ENCODE data around the gene OXSR1.

Gene OXSR1

DNA sequence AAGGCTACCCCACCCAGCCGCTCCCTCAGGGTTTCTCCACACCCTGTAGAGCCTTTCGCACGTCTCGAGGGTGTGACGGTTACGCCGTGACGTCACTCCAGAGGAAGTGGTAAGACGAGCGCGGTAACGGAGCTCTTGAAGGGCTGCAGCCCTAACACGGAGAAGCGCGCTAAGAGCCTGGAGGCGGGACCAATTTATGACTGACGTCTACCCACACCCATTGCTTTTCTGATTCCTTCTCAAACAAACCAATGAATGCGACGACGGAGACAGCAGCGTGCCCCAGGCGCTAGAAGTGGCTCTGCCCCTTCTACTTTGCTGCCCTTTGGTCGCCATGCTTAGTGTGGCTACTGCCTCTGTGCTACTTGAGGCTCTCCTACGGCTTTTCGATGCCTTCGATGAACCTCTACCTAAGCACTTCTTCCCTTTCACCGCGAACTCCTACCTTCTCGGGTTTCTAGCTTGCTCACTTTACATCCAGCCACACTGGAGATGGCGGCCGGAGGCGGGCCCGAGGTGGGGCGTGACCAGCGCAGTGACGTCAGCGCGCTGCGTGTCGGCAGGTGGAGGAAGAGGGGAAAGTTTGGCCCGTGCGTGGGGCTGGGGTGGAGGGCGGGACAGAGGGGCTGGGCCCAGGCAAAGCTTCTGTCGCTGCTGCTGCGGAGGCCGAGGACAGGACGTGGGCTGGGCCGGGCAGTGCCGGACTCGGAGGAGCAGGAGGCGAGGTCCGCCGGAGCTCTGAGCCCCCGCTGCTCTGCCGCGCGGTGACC is at the start of gene OXSR1:
Gene OXSR1, plus strand, starts transcription at position 586 of the 770 bp plus-strand sequence. CDS start 340 bp downstream, outside the sequence.
- DNase-seq = peak; percentile 100

DNA sequence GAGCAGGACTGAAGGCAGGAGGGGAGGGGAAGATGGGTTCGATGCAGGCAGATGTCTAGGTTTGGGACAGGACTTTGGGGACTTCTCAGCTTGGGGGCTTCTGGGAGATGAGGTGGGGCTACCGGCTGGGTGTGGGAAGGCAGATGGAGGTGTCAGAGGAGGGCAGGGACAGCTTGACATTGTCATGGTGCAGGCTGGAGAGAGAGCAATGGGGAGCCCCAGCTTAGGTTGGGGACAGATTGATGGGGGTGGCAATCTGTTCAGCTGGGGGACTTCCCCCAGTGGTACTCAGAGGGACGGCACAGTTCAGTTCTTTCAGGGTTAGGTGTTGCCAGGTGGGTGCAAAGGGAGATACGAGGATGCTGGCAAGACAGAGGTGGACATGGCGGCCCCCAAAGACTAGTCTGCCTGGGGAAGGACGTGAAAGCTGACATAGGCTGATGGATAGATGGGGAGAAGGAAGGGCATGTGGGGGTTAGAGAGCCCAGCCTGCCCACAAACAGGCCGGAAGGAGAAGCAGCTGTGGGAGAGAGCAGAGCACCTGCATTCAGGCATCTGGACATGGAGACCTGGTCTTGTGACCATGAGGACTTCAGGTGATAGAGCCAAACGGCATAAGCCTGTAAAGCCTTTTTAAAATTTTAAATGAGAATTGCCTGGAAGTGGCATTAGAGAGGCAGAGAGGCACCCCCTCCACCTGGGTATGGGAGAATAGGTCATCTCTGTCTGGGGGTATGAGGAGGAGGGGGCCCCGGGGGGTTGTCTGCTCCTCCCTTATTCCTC is 49.5 kb upstream of the OXSR1 start:
- no peak for DNase-seq

DNA sequence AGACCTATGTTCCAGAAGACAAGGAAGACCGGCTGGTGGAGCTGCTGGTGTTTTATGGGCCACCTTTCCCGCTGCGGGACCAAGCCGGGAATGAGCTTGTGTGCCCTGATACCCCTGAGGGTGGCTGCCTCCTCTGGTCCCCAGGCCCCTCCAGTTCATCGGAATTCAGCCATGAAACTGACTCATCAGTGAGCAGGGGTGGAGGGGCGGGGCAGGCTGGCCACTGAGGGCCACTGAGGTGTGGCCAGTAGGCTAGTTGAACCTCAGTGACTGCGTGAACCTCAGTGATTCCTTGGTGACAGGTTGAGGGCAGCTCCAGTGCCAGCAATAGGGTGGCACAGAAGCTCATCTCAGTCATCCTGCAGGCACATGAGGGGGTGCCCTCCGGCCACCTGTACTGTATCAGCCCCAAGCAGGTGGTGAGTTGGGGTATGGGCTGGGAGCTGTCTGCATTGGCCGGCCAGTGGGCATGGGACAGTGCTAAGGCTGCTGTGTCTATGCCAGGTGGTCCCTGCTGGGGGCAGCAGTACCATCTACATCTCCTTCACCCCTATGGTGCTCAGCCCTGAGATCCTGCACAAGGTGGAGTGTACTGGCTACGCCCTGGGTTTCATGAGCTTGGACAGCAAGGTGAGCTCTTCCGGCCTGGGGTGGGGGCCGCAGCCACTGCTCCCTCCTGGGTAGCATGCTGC is 48.7 kb upstream of the OXSR1 start:
- DNase-seq = no peak

DNA sequence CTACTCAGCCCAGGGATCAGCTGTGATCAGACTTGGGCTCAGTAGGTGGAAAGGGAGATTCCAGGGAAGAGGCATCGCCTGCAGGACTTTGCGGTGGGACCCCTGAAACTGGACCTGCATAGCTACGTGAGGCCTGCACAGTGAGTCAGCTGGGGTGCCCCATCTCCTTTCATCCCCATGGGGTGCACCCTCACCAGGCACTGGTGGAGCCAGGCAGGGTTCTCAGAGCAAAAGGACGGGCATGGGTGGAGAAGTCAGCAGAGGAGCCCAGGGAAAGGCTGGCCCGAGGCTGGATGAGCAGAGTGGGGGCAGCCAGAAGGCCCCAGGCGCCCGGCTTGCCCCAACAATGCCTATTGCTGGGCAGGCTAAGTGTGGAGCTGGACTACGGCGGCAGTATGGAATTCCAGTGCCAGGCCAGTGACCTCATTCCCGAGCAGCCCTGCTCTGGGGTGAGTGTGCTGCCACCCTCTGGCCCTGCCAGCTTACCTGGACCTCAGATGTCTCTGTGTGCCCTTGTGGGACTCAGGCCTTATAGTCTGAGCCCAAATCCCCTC is 48.1 kb upstream of the OXSR1 start:
- DNase-seq = no peak

DNA sequence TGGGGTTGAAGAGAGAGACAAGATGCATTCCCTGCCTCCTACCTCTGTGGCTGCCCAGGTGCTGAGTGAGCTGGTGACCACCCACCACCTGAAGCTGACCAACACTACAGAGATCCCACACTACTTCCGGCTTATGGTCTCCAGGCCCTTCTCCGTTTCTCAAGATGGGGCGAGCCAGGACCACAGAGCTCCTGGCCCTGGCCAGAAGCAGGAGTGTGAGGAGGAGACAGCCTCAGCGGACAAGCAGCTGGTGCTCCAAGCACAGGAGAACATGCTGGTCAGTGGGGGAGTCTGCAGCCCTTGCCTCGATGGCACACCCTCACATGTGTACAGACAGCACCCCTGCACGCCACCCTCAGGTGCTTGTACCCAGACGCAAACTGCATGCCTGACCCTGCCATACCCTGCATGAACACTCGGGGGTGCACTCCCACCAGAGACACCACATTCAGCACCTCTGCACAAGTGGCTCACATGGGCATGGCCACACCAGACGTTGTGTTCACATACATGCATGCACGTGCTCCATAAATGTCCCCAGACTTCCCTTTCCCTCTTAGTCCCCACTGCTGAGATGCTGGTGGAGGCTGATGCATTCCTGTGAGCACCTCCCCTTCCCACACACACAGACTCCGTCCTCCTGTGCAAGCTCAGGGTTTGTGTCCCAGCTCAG is 47.5 kb upstream of the OXSR1 start:
- peak; percentile 73 for DNase-seq

DNA sequence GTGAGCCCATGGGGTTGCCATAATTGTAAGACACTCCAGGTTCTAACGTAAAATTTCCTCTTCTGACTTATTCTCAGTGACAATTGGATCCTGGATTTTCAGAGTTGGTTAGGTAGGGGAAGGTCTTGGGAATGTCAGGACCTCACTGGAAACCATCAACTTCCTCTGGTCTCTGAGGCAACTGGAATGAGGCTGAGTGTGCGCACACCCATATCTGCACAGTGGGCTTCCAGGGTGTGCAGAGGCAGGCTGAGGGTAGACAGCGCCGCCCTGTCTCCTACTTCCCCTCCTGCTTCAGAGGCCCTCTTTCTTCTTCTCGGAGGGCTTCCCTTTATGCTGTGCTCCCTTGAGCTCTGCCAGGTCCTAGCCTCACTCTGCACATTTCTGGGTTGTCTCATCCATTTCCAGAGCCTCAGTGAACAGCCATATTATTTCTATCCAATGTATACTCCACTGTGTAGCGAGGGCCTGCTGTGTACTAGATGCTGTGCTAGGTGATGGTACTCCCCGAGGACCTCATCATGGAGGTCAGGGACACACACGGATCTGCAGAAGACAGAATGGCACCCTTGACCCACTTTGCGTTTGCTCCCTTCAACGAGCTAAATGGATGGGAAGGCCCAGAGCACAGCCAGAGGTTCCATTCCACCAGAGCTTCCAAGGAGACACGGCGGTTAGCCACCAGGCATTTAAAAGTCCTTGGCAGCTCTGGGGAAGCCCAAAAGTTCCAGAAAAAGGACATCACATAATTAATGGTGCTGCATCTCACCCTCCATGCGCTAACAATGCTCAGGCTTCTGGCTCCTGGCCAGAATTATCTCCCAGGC is 46.7 kb upstream of the OXSR1 start:
- DNase-seq = no peak

DNA sequence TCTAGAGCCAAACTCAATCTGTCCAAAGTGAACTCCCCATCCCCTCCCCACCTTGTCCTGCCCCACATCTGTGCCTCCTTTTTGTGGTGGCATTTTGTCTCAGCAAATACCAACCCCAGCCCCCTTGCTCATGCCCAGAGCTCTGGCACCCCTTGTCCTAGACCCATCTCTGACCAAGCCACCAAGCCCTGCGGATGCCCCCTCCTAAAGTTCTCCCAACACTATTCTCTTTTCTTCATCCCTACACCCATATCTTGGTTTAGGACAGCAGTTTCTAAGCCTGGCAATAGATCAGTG is 46.1 kb upstream of the OXSR1 start:
- no peak for DNase-seq

DNA sequence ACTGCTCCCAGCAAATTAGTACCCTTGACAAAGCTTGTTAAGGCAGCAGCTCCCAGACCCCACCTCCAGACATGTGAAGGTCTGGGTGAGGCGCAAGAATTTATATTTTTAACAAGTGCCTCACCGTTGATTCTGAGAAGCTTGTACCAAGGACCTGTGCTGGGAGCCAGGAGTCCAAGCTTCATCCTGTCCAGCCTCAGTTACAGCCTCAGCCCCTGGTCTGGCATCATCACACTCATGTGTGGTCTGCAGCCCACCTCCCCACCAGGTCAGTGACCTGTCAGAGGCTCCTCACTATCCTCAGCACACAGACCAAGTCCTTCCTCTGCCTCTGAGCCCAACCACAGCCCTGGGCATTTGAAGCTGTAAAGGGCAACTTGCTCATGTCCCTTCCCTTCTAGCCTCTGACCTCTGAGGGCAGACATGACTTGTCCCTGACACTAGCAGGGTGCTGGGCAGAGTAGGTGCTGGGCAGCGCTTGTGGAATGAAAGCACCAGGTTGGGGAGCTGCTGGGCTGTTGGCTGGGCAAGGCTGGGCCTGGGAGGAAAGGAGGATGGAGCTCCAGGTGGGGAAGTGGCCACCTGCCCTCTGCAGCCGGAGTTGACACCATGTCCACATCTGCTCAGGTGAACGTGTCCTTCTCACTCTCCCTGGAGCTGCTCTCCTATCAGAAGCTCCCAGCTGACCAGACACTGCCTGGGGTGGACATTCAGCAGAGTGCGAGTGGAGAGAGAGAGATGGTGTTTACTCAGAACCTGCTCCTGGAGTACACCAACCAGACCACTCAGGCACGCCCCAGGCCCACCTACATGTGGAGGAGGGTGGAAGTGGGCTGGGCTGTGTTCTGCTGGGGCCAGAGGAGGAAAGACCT is 45.3 kb upstream of the OXSR1 start:
- DNase-seq = no peak

DNA sequence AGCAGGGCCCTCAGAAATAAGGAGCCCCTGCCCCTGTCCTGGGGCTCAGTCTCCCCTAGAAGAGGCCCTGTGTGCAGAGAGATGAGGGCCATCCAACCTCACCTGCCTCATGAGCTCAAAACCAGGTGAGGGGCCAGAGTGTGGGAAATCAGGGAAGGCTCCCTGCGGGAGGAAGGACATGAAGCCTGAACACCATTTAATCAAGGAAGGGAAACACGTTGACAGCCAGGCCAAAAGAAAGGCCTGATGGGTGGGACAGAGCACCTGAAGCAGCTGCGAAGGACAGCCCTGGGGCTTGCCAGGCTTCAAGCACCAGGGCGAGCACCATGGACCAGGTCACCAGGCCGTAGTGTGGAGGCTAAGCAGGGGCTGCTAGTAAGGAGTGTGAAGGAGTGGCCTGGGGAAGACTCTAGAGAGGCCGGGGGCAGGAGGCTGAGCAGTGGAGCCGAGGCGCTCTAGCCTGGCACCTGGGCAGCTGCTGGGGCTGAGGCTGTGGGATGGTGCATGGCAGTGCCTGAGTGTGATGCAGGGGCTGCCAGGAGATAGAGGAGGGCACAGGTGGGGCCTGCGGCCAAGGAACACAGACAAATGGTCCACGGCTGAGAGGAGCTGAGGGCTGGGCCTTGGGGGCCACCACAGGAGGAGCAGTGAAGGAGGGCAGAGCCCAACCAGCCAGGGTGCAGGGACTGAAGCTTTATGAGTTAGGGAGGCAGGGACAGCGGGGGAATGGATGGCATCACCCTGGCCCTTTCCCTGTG is 44.5 kb upstream of the OXSR1 start:
- DNase-seq = no peak

DNA sequence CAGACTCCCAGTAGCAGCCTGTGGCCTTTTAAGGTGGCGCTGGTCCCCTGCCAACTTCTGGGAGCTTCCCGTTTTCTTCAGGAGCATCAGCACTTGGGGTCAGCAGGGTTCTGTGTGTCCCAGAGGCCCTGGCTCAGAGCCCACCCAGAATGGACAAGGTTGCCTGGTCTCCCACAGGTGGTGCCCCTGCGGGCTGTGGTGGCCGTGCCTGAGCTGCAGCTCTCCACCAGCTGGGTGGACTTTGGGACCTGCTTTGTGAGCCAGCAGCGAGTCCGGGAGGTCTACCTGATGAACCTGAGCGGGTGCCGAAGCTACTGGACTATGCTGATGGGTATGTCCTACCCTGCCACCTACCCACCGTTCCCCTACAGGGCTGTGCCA is 43.9 kb upstream of the OXSR1 start:
- DNase-seq = no peak

DNA sequence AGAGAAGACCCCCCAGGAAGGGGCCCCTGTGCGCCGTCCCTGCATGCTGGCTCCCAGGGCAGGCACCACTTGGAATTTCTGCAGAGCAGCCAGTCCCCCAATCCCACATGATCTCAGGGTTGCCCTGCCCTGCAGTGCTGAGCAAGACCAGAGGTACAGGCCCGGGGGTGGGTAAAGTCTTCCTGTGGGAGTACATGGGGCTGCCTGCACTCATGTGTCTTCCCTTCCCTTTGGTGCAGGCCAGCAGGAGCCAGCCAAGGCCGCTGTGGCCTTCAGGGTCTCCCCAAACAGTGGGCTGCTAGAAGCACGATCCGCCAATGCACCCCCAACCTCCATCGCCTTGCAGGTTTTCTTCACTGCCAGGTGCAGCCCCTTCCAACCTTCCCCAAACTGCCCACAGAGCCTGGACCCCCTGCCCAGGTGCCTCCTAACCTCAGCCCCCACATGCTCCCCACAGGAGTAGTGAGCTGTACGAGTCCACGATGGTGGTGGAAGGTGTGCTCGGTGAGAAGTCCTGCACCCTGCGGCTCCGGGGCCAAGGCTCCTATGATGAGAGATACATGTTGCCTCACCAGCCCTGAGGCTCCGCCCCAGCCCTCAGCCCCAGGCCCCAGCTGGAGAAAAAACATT is 43.4 kb upstream of the OXSR1 start:
- no peak for DNase-seq

DNA sequence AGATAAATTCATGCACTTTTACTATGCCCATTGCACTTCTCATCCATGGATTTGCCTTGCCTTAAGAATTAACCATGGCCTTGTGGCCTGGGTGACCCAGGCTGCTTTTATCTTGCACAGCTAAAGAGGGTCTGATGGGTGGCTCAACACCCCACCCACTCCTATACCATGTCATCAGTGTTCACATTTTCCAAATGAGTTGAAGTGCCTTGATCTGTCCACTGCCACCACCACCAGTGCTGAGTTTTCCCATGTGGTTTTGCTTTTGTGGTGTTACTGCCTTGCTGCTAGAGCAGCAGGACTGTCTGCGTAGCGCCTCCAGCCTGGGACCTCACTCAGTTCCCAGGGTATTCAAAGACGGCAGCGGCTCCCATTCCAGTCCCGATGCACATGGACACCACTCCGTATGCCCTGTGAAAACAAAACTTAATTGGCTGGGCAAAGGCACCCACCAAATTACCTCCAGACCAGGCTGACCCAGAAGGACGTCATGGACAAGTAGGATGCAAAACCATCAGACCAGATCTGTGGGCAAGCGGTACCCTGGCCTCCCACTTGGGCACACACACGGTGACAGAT is 42.5 kb upstream of the OXSR1 start:
- no peak for DNase-seq

DNA sequence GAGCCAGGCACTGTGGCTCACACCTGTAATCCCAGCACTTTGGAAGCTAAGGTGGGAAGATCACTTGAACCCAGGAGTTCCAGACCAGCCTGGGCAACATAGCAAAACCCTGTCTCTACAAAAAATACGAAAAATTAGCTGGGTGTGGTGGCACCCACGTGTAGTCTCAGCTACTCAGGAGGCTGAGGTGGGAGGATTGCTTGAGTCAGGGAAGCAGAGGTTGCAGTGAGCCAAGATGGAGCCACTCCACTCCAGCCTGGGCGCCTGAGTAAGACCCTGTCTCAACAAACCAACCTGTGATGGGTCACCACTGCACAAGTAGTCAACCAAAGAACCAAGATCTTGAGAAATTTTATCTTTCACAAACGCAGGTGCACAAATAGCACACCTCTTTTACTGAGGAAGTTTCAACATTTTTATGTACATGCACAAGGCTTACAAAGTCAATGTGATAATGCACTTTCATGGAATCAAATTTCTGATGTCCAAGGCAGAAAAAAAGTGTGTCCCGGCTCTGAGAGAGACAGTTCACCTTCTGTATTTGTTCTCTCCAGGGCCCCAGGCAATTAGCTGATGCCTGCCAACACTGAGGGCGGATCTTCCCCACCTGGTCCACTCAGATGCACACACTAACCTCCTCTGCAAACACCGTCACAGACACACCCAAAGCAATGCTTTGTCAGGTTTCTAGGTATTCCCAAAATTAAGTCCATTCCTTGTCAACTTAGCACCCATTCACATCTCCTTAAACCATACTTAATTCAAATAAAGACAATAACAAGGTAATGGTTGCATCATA is 40.8 kb upstream of the OXSR1 start:
- DNase-seq = no peak

DNA sequence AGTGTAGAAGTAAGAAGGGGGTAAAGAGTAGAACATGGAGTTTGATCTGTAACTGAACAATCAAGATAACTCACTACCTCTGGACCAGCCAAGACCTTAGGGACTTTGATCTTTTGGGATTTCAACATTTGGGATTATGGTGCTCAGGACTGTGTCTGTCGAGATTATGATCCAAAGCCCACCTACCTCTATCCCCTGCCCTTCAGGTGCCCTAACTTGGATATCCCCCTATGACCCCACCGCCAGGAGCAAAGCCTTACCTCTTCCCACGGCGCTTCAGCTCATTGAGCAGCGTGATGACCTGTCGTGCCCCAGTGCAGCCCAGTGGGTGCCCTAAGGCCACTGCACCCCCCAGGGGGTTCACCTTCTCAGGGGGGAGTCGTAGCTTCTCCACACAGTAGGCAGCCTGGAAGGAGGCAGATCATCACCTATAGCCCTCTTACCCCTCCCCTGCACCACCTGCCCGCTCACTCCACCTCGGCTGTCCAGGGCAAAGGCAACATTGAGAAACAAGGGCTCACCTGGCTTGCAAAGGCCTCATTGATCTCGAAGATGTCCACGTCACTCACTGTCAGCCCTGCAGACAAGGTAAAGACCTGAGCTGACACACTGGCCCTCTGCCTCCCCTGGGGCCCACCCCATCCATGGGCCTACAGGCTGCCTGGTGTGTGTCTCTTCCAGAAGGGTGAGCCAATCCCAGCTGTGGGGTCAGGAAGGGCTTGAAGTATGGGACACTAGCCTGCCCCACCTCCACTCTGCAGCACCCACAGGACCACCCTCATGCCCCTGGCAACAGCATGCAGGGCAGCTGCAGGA is 39.8 kb upstream of the OXSR1 start:
- DNase-seq = no peak

DNA sequence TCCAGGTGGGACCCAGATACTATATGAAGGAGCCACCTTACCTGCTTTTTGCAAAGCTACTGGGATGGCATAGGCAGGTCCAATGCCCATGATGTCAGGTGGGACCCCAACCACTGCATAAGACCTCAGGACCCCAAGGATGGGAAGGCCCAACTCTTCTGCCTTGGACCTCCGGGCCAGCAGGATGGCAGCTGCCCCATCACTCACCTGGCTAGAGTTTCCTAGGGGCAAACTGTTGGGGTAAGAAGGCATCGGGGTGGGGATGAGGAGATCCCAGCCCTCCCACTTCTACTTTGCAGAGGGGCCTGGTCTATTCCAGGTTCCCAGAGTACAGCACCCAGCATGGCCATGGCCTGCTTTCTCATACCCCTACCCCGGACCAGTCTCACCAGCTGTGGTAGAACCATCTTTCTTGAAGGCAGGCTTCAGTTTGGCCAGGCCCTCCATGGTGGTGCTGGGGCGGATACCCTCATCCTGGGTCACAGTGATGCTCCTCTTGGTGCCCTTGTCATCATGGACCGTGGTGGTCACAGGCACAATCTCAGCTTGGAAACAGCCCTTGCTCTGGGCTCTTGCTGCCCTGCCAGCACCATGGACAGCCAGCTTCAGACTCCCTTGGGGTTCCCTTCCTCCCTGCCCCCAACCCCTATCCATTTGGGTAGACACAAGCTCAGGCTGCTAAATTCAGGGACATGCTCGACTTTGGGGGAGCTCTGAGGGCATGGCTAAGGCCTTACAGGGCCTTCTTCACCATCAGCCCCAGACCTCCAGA is 39.0 kb upstream of the OXSR1 start:
- no peak for DNase-seq

DNA sequence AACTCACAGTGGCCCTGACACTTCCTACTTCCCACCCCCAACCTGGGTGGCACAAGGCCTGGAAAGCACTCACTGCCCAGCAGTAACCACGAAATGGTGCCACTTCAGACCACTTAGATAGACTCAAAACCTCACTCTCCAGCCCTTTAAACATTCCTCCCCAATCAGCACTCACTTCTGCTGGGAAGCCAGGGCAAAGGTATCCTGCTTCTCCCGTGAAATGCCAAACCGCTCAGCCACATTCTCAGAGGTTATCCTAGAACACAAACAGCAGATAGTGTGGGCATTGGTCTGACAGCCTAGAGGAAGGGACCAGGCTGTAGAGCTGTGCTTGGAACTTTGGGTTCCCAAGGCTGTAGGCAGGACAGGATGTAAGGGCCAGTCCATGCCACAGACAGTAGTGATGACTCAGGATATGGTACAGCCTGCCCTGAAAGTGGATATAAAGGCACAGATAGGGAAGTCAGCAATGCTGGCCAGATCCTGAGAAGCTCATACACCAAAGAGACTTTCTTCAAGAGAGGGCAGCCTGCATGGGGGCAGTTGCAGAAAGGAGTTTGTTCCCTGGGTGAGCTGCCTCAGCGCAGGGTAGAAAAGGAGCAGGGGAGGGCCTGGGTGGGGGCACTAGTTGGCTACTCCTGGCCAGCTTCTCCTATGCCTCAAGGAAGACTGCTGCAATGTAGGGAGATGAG is 37.6 kb upstream of the OXSR1 start:
- peak; percentile 22 for DNase-seq

All from MV-4-11 (cell line).